Lower leg skin (tissue), 3 donors: ENCODE results near the gene SEC22A.

ENCODE experiments used
- CTCF ChIP-seq, 3 donors: fragments of 450-650 bp; IDR thresholded peaks; one replicate each; pipeline ENCODE4 v1.5.1; 2016; ENCODE audit warnings: antibody characterized with exemption in 3 of 3, mild to moderate bottlenecking in 3 of 3, moderate library complexity in 2 of 3
- POLR2A ChIP-seq, 2 donors: fragments of 450-650 bp; IDR thresholded peaks; one replicate each; pipeline ENCODE4 v1.6.1; 2016 to 2017; ENCODE audit warnings: antibody characterized with exemption in 2 of 2, mild to moderate bottlenecking in 1 of 2, moderate library complexity in 1 of 2

GRCh38 chr3:123297627-123297899 is 95.8 kb downstream of the SEC22A start:
- TF ChIP-seq CTCF (IDR thresholded peaks at IDR 0.05) (no peak), POLR2A (IDR thresholded peaks at IDR 0.05) (no peak)
